B cell (primary cell): Measurements from ENCODE around the gene TNNI3K. TPM values are rescaled to one million over a fixed set of nuclear protein-coding genes. Genes with fewer than 3 reads are reported as not detected.

ENCODE experiments used
- ATAC-seq: fragments of 200-7000 bp; cut with Tn5 transposase; one replicate; pipeline ENCODE4 v1.10.0; 2021; ENCODE audit warnings: low read depth, mild to moderate bottlenecking, moderate number of reproducible peaks, moderate library complexity
- CTCF ChIA-PET: fragments of 350-600 bp; sonication (Branson Sonifier 250); formaldehyde crosslinking; loops from one replicate; lab custom pipeline; 2021; ENCODE audit warnings: antibody characterized with exemption, inconsistent platforms; lab: Charles Lee
- POLR2A ChIA-PET: fragments of 350-600 bp; sonication (Branson Sonifier 250); formaldehyde crosslinking; loops from one replicate; lab custom pipeline; 2021; ENCODE audit warnings: antibody characterized with exemption; lab: Charles Lee
- DNase-seq: peaks from one replicate; pipeline ENCODE4 v3.0.0; 2013
- H2AFZ ChIP-seq: 2 replicates; pipeline ENCODE4 v1.6.1; 2012; ENCODE audit warnings: mild to moderate bottlenecking, low read depth, low read length; ENCODE audit not compliant: insufficient read depth, poor library complexity, severe bottlenecking
- H3K27ac ChIP-seq, 2 donors: 1 replicate in 1 of 2; 2 replicates in 1 of 2; pipeline ENCODE4 v1.5.1; 2012 to 2013; ENCODE audit warnings: low read length in 2 of 2, mild to moderate bottlenecking in 2 of 2, moderate library complexity in 1 of 2
- H3K27me3 ChIP-seq, 4 experiments: fragments of 200-600 bp in 1 of 4; sonication (generic) in 1 of 4; replicated peaks in 1 of 4; 1 replicate in 2 of 4; 2 replicates in 2 of 4; pipeline versions ENCODE4 v1.6.1 to v1.7.0; 2013 to 2016; ENCODE audit warnings: low read length in 3 of 4, mild to moderate bottlenecking in 2 of 4, mixed read lengths in 1 of 4, moderate library complexity in 1 of 4; ENCODE audit not compliant: insufficient read depth in 4 of 4, control insufficient read depth in 3 of 4; ENCODE audit errors: control extremely low read depth in 1 of 4
- H3K36me3 ChIP-seq, 2 experiments: replicated peaks in 1 of 2; 1 replicate in 1 of 2; 2 replicates in 1 of 2; pipeline versions ENCODE4 v1.6.1 to v1.7.1; 2013; ENCODE audit warnings: low read length in 1 of 2; ENCODE audit not compliant: insufficient read depth in 2 of 2, control insufficient read depth in 1 of 2; ENCODE audit errors: control extremely low read depth in 1 of 2, extremely low read depth in 1 of 2
- H3K4me1 ChIP-seq, 2 donors: fragments of 200-600 bp in 1 of 2; sonication (generic) in 1 of 2; 1 replicate in 1 of 2; 2 replicates in 1 of 2; pipeline versions ENCODE4 v1.5.1 to v1.6.1; 2013 to 2017; ENCODE audit warnings: low read length in 2 of 2; ENCODE audit not compliant: control insufficient read depth in 2 of 2, insufficient read depth in 2 of 2
- H3K4me2 ChIP-seq: replicated peaks from 2 replicates; pipeline ENCODE3; 2012; ENCODE audit warnings: mild to moderate bottlenecking, low read depth, low read length; ENCODE audit not compliant: poor library complexity, severe bottlenecking
- H3K4me3 ChIP-seq, 5 experiments: fragments of 200-600 bp in 1 of 5; sonication (generic) in 1 of 5; 1 replicate in 3 of 5; 2 replicates in 2 of 5; pipeline versions ENCODE4 v1.5.1 to v1.7.0; 2011 to 2016; ENCODE audit warnings: low read length in 4 of 5, mild to moderate bottlenecking in 4 of 5, low read depth in 2 of 5, control low read depth in 1 of 5, moderate library complexity in 1 of 5; ENCODE audit not compliant: insufficient read depth in 1 of 5; ENCODE audit errors: control extremely low read depth in 1 of 5, extremely low read depth in 1 of 5
- H3K79me2 ChIP-seq: fragments of 200-600 bp; sonication (generic); one replicate; pipeline ENCODE4 v1.6.0; 2016; ENCODE audit warnings: low read length; ENCODE audit not compliant: control insufficient read depth, insufficient read depth
- H3K9ac ChIP-seq: fragments of 200-600 bp; sonication (generic); 2 replicates; pipeline ENCODE4 v1.6.1; 2017; ENCODE audit warnings: mild to moderate bottlenecking, low read length, moderate library complexity
- H3K9me3 ChIP-seq, 3 donors: one replicate each; pipeline versions ENCODE4 v1.6.1 to v1.7.1; 2013; ENCODE audit warnings: low read length in 2 of 3; ENCODE audit not compliant: control insufficient read depth in 2 of 3, insufficient read depth in 1 of 3; ENCODE audit errors: control extremely low read depth in 1 of 3
- H4K20me1 ChIP-seq: 2 replicates; pipeline ENCODE4 v1.6.0; 2012; ENCODE audit warnings: mild to moderate bottlenecking, low read length; ENCODE audit not compliant: insufficient read depth, control insufficient read depth, poor library complexity, severe bottlenecking
- H3K27ac Mint-ChIP-seq: one replicate; pipeline ENCODE4 v1.8.0; 2021; ENCODE audit warnings: mixed read lengths
- H3K27me3 Mint-ChIP-seq: one replicate; pipeline ENCODE4 v1.8.0; 2021; ENCODE audit warnings: mixed read lengths
- H3K4me1 Mint-ChIP-seq: one replicate; pipeline ENCODE4 v1.8.0; 2021; ENCODE audit warnings: mixed read lengths
- H3K4me3 Mint-ChIP-seq: one replicate; pipeline ENCODE4 v1.8.0; 2021; ENCODE audit warnings: mixed read lengths
- H3K9me3 Mint-ChIP-seq: one replicate; pipeline ENCODE4 v1.8.0; 2022; ENCODE audit warnings: mixed read lengths; ENCODE audit not compliant: insufficient read depth
- EZH2 ChIP-seq: IDR thresholded peaks from 2 replicates; pipeline ENCODE4 v1.6.1; 2012; ENCODE audit warnings: borderline replicate concordance, low read depth, mild to moderate bottlenecking, moderate library complexity, low read length; ENCODE audit not compliant: insufficient read depth, poor library complexity, severe bottlenecking
- WGBS: methylation state at CpG from one replicate; pipeline ENCODE4 v1.1.5; 2013; ENCODE audit warnings: missing lambda C conversion rate; ENCODE audit not compliant: insufficient coverage; 5-methylcytosine and 5-hydroxymethylcytosine counted together
- intact Hi-C: fragments of 100-400 bp; cut with micrococcal nuclease; formaldehyde crosslinking; loops from one replicate; pipeline ENCODE4 v1.10.0; 2022
- polyA plus RNA-seq: library from polyadenylated mRNA; depleted of rRNA; stranded (reverse); fragments of >200 nt; gene quantifications from 2 replicates; pipeline ENCODE4 v1.2.3, GENCODE V29; 2012
- total RNA-seq, 2 donors: library from RNA; stranded (reverse); fragments of 120-200 nt in 1 of 2; gene quantifications; 1 replicate in 1 of 2; 2 replicates in 1 of 2; pipeline versions ENCODE4 v1.2.3 to v1.2.4, GENCODE V29; 2013 to 2022
- TF ChIP-seq, protein P1 (sequence below): fragments of 200-600 bp; IDR thresholded peaks from one replicate; pipeline ENCODE4 v1.8.0; 2022; ENCODE audit warnings: antibody characterized with exemption, mild to moderate bottlenecking

The TNNI3K gene
- total and polyA plus RNA-seq, 2 donors (not counting 1 experiment from before 2014, with no cell fraction given): 0.52 to 3.1 TPM

DNA sequence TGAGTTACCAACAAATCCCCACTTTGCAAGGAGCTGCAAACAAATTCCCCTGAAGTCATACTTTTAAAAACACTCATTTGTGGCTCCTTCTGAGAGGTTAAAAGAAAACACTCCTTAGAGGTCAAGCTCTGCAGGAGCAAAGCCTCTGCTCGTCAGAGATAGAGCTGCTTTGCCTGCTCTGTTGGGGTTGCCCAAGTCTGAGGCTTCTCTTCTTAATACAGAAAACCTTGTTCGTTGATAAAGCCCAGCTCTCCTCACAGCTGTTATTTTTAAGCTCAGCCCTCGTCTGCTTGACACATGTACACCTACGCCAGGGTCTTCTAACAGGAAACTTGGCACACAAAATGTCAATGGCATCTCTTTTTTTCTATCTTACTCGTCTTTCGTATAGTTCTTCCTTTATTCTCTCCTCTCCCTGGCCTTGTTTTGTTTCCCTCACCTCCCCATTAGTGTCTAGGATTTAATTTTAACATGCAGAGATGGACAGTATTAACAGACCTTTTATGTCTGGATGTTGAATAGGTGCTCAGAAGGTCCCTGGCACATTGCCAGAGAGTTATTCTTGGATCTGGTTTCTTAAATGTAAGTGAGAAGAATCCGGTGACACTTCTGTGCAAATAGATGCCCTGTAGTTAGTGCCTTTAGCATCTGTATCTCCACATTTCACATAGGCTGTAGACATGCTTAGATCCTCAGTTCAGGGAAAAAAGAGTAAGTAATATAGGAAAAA, 191.2 kb downstream of the TNNI3K start:
- peaks cover 5% of the 10 kb centered on the region for H3K27me3 Mint-ChIP-seq
- no peaks in the 10 kb centered on the region for H3K9me3 Mint-ChIP-seq
- POLR2A ChIA-PET: no interaction called here

DNA sequence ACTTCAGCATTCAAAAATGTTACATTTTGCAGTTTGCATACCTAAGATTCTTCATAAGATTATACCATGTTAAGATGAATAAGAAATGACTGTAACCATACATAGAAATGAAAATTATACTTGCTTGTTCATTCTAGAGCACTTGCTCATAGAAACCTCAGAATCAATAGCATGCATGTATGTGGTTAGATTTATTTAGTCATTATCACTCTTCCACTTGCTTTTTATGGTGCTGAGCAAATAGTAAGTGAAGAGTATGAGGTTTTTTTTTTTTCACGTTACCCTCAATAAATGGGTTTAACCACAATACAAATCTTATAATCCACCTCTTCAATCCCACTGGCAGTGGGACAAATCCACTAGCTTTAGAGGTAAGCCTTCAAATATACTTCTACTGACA, 192.5 kb downstream of the TNNI3K start:
- H4K20me1 ChIP-seq: no peaks in the 10 kb centered on the region
- H3K27ac ChIP-seq: no peak overlapping the region
- DNase-seq (no peak), ATAC-seq (no peak)
- H3K9me3 ChIP-seq: no peaks in the 10 kb centered on the region
- no peaks in the 10 kb centered on the region for H3K9me3 Mint-ChIP-seq
- intact Hi-C loops: no loop called here
- no peaks in the 10 kb centered on the region for H3K4me1 Mint-ChIP-seq
- no peak overlapping the region for H3K4me2 ChIP-seq
- no CpG with 5 or more reads among the region's 1 CpG for WGBS
- no peak overlapping the region for H3K4me3 ChIP-seq
- no peaks in the 10 kb centered on the region for H3K79me2 ChIP-seq
- TF ChIP-seq, protein P1, sequence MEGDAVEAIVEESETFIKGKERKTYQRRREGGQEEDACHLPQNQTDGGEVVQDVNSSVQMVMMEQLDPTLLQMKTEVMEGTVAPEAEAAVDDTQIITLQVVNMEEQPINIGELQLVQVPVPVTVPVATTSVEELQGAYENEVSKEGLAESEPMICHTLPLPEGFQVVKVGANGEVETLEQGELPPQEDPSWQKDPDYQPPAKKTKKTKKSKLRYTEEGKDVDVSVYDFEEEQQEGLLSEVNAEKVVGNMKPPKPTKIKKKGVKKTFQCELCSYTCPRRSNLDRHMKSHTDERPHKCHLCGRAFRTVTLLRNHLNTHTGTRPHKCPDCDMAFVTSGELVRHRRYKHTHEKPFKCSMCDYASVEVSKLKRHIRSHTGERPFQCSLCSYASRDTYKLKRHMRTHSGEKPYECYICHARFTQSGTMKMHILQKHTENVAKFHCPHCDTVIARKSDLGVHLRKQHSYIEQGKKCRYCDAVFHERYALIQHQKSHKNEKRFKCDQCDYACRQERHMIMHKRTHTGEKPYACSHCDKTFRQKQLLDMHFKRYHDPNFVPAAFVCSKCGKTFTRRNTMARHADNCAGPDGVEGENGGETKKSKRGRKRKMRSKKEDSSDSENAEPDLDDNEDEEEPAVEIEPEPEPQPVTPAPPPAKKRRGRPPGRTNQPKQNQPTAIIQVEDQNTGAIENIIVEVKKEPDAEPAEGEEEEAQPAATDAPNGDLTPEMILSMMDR: no peak
- TF ChIP-seq EZH2: no peak
- H3K27ac Mint-ChIP-seq: no peak overlapping the region
- H2AFZ ChIP-seq: no peak overlapping the region
- no peak overlapping the region for H3K4me3 Mint-ChIP-seq
- CTCF ChIA-PET: interaction anchor here (0.6 kb wide), 1 partner anchor 814 kb away, joined by 3 read pairs; no protein-coding TSS in a partner anchor
- H3K36me3 ChIP-seq: no peaks in the 10 kb centered on the region
- POLR2A ChIA-PET: no interaction called here
- H3K27me3 Mint-ChIP-seq: peaks cover 5% of the 10 kb centered on the region
- H3K27me3 ChIP-seq: no peaks in the 10 kb centered on the region
- H3K9ac ChIP-seq: no peak overlapping the region
- no peaks in the 10 kb centered on the region for H3K4me1 ChIP-seq

More for the DNA sequence above, 191.2 kb downstream of the TNNI3K start:
- no peaks in the 10 kb centered on the region for H4K20me1 ChIP-seq
- DNase-seq (no peak), ATAC-seq (no peak)
- TF ChIP-seq, protein P1: no peak
- TF ChIP-seq EZH2: no peak
- H3K27ac Mint-ChIP-seq: no peak overlapping the region
- H3K4me2 ChIP-seq: no peak overlapping the region
- H3K9ac ChIP-seq: no peak overlapping the region
- no peaks in the 10 kb centered on the region for H3K79me2 ChIP-seq
- H3K4me3 Mint-ChIP-seq: no peak overlapping the region
- H3K27ac ChIP-seq: no peak overlapping the region
- H2AFZ ChIP-seq: no peak overlapping the region
- CTCF ChIA-PET: no interaction called here
- no peaks in the 10 kb centered on the region for H3K36me3 ChIP-seq
- no peaks in the 10 kb centered on the region for H3K27me3 ChIP-seq
- intact Hi-C loops: no loop called here
- no peaks in the 10 kb centered on the region for H3K9me3 ChIP-seq
- WGBS: 71% methylated on average over 4 of the region's 7 CpGs
- H3K4me1 Mint-ChIP-seq: no peaks in the 10 kb centered on the region
- H3K4me3 ChIP-seq: no peak overlapping the region
- H3K4me1 ChIP-seq: no peaks in the 10 kb centered on the region
